Measurements from ENCODE around the gene IGF1. TPM values are rescaled to one million over a fixed set of nuclear protein-coding genes. Genes with fewer than 3 reads are reported as not detected.

Gene IGF1
- total RNA-seq, 1 experiment from 2014 or later = 0.17 TPM

DNA sequence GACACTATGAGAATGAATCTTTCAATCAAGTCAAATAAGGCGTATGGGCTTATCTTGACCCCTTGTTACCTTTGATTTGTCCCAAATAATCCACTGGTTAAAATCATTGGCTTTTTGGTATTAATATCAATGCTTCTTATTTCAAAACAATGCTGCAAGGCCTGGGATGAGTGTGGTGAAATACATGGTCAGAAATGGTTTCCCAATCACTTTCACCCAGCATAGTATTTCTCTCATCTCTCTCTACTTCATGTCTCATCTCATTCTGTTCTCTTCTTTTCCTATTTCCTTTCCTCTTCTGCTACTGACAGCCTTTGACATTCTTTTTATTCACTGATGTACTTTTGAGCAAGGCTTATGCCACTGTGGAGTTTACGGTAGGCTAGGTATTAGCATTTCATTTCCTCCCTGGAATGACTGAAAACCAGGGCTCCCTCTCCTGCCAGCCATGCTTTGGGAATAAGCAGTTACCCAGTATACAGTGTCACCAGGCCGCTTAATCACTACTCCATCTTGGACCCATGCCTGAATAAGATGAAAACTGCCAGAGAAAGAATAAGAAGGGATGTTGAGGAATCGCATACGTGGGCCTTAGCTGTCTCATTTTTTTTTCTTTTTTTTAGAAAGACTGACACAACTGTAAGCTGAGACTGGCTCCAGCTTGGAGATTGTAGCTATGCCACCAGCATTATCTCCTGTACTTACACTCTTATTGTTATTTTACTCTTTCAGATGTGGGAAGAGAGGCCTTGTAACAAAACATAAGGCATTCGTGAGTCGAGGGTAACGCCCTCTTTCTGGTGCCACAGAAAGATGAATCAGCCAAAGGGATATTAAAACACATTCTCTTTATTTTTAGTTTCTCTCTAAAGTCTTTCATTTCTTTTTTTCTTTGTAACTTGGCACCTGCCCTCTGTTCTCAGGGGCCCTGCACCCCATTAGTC is 53.5 kb downstream of the IGF1 start:
- DNase-seq (ENCODE audit: low spot score) = no peak

DNA sequence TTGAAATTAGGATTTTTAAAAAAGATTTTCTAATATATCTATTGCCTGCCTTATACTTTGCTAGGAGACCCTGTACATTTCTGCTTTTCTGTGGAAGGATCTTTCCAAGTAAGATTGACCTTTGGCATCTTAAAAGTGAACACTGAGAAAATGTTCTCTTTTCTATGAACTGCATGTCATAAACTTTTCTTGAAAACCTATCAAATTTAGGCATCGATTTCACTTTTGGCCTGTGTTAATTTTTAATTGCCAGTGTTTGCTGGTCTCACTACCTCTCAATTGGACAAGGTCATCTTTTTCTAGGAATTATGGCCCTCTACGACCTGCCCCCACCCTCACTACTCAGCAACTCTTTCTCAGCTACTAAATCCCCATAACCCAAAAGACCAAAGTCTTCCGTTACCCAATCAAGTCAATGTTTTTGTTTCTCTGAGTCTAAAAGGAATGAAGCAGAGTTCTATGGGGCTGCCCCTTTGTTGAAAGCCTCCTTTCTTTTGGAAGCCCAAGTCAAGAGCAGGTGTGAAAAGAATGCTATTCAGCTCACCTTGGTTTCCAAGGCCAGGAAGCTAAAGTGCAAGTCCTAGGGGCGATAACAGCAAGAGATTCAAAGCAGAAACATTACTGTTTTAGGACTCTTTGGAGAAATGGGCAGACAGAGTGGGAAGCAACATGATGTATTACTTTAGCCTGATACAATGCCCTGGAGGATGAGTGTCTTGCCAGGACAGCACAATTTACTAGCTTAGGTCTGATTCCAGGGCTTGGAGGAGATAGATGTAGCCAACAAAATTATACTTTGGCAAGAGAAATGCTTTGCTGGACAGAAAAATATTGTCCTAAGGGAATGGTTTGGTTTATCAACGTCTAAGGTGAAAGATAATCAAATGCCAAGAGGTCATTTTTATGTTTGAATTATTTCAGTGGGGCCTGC is 55.0 kb downstream of the IGF1 start:
- DNase-seq (ENCODE audit: low spot score) = no peak

DNA sequence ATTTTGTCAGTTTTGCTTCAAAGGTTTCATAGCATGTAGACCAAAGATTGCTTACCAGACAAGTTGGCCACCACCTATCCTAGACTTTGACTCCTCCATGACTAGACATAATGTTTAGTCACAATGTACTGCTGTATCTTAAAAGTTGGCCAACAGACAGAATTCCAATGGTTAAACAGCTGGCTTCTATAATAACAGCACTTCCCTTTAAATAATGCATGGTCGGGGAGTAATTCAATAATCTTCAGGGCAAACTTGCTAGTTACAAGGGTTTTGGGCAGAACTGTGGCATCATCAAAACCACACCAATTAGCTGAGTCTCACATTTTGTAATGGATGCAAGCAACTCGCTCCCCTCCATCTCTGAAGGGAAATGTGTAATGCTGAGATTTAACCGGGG is 56.9 kb downstream of the IGF1 start:
- DNase-seq (ENCODE audit: low spot score) = no peak

DNA sequence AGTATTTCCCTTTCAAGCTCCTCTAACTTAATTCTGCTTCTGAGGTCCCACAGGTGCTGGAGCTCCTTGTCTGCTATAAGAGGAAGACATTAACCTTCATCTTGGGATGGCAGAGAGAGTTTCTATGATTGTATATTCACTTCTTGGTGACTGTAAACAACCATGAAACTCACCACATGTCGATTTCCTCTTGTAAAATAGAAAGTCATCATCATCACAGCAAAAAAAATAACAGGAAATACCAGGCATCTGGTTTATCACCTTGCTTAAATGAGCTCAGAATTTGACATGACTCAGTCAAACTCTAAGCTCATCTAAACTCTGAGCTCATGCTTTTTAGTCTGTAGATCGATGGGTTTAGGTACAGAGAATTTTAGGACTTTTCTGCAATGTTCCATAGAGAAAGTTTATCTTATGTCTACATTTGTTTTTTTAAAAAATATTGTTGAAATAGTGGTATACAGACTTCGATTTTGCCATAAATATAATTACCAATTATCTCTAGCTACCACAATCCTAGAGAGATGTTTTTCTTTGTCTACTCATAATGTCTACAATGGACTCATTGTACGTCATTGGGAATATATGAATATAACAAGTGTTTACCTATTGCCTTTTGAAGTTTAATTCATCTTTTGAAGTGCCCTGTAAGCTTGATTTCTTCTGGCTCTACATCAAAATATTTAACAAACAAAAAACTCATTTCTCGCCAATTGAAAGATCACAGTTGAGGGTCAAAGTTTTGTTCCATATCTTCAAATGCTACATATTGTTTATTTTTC is 58.4 kb downstream of the IGF1 start:
- DNase-seq (ENCODE audit: low spot score) = no peak

DNA sequence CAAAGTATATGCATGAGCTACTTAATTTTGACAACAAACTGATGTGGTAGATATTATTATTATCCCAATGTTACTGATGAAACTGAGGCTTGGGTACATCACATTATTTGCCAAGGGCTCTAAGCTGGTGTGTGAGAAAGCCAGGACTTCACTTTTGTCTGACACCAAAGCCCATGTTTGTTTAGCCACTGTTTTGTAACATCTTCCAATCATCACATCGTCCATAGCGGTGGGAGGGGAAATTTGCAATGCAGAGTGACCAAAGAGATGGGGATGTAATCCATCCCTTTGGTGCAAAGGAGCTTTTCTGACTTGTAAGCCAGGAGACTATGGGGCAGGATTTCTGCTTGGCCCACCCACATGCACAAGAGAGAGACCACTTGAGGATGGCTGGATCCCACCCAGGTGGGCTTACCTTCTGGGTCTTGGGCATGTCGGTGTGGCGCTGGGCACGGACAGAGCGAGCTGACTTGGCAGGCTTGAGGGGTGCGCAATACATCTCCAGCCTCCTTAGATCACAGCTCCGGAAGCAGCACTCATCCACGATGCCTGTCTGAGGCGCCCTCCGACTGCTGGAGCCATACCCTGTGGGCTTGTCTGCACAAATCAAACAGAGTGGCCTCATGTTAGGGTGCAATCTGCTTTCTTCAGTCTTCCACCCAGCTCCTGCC is 61.1 kb downstream of the IGF1 start:
- no peak for DNase-seq (ENCODE audit: low spot score)

DNA sequence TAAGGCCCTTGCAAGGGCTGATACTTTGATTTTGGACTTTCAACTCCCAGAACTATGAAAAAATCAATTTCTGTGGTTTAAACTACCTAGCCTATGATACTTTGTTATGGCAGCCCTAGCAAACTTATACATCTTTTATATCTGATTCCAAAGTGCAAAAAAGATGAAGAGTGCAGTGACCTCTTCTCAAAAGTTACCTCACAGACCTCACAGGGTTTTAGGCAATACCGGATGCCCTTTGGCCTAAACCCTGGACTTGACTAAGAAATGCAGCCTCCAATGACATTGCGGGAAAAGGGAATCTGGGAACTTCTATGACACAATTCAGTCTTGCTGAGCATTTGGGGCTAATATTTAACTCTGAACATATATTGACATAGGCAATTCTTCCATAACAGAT is 63.3 kb downstream of the IGF1 start:
- no peak for DNase-seq (ENCODE audit: low spot score)

DNA sequence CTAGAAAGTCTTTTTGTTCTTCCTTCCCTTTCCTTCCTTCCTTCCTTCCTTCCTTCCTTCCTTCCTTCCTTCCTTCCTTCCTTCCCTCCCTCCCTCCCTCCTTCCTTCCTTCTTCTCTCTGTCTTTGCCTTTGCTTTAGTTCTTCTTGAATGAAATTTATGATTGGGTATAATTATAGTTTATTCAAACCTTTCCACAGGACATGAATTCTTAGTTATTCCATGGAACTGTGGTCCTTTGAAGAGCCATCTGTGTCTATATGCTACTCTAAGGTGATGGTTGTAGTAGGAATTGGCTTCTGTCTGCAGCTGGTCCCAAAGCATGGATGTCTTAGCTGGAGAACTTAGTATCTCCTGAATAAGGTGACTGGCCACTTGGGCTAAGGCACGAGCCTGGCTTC is 64.8 kb downstream of the IGF1 start:
- DNase-seq (ENCODE audit: low spot score) = no peak

DNA sequence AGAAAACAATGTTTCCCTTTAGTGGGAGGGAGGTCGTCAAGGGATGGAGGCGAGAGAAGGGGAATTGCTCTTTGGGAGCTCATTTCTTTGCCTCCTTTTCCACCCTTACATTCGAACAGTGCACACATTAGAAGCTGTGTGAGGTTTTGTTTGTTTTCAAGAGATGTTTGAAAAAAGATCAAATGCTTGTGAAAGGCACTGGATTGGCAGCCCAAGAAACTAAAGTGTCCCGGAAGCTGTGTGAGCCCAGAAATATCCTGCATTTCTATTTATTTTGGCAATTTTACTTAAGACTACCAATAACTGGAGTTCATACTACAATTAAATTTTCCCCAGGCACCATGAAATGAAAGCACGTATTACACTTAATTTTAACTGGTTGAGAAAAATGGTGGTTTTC is 67.0 kb downstream of the IGF1 start:
- no peak for DNase-seq (ENCODE audit: low spot score)

DNA sequence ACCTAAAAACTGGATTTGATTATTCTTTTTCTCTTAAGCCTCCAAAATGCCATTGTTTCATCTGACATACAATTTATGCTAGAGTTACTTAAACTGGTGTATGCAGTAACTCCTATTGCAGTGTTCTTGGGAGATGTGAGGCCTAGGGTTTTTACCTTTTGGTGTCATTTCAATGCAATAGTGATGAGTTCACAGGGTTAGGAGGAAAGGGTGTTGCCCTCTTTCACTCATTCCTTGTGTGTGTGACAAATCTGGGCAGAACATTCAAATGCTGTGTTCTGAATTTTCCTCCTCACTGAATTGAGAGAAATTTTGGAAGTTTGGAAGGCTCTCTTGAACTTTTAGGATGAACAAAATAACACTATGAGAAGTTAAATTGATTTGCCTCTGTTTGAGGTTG is 69.9 kb downstream of the IGF1 start:
- no peak for DNase-seq (ENCODE audit: low spot score)

DNA sequence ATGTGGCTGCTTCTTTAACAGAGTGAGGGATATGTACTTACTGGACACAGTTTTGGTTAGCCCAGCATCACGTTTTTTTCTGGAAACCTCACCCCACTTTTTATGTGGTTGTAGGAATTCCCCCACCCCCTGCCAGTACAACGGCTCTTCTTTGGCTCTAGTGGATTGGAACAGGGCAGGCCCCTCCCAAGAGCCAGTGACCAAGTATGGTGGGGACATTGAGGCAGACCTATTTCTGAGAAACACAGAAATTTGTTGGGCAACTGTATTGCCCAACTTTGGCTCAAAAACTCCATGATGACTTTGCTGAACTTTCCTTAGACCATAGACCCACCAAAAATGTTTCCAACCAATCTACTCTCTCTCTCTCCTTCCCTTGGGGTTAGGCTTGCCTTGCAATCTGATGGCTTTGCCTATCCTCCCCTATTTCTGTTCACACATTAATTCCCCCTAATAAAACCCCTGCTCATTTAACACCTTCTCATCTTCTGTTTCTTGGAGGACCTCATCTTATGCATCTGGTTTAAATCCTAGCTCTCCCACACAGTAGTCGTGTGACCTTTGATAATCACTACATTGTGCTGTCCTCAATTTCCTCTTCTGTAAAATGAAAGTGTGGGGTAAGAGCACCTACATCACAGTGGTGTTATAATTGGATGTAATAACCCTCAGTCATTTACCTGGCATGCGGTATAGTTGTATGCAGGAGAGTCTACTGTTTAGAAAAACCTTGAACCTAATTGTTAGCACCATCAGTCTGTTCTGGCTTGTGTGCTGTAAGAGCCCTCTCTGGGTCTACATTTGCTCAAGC is 71.7 kb downstream of the IGF1 start:
- no peak for DNase-seq (ENCODE audit: low spot score)

DNA sequence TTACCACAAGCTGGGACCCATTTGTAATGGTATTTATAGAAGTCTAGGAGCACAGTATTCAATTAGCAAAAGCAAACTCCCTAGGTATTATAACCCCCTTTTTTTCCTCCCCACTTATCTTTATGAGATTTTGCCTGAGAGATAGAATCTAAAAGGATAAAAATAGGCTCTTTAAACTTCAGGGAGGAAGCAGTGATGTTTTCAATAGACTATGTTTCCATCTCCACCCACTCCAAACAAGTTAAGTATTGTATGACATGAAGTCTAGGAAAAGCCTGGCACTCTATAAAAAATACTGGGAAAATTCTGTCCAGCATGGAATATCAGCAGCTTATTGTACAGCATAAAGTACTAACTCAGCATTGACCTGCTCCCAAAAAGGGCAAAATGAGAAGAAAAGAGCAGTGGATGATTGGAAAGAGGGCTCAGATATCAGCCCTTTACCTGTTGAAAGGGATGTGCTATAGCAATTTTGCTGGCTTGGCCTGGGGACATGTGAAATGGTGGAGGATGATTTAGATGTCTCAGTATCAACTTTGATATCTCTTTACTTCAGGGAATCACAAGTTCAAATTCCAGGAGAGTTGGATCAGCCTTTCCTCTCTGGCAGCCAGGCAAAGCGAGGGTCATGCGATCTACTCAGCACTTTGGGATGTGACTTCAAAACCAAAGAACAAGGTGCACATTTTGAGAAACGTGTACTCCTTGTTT is 72.4 kb downstream of the IGF1 start:
- DNase-seq (ENCODE audit: low spot score) = no peak

DNA sequence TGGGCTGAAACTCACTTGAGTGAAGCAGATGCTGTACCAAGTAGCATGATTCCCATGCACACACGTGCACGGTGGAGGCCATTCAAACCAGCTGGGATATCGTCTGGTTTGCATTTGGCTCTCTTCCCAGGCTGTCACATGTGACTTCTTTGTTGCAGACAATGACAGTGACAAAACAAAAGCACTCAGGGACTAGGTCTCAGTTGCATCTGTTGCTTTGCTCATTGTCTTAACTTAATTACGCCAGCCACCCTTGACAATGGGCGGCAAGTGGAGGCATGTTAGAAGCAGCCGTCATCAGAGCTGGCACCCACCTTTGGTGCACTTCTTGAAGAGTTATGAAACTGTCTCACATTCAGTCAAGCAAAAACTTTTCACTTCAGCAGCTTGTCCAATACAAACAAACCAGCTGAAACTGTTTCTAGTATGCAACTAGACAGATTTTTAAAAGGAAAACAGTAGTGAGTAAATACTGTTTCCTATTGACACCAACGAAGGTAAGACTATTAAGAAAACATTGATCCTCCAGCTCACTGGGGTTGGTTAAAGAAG is 74.3 kb downstream of the IGF1 start:
- peak; percentile 28 for DNase-seq (ENCODE audit: low spot score)

DNA sequence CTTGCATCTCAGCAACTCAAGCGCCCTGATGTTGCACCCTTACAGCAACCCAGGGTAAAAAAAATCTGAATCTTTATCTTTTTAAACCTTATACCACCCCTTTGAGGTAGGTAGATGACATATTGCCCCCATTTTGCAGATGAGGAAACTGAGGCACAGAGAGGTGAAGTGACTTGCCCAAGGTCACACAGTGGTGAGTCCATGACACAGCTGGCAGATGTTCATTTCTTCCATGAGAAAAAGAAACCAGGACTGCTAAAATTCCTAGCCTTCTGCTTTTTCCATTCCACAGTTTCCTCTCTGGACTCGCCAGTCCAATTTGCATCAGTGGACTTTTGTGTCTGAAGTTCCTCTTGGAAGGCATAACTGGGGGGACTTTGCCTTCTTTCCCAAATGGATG is 79.3 kb downstream of the IGF1 start:
- DNase-seq (ENCODE audit: low spot score) = no peak

DNA sequence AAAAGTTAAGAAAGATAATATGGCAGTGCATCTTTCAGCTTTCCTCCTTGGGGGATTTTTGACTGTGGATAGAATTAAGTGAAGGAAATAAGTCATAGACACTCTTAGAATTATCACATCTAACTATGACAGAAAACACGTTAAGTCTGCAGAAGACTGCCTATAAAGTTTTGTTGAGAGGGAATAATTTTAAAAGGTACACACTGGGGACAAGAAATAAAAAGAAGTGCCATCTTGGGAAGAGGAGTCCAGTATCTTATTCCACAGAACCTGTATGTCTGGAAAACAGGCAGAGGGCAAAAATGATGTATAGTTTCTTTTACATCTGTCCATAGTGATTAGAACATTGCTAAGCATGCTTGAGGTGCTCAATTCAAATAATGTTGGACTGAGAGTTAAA is 80.7 kb downstream of the IGF1 start:
- DNase-seq (ENCODE audit: low spot score) = no peak

DNA sequence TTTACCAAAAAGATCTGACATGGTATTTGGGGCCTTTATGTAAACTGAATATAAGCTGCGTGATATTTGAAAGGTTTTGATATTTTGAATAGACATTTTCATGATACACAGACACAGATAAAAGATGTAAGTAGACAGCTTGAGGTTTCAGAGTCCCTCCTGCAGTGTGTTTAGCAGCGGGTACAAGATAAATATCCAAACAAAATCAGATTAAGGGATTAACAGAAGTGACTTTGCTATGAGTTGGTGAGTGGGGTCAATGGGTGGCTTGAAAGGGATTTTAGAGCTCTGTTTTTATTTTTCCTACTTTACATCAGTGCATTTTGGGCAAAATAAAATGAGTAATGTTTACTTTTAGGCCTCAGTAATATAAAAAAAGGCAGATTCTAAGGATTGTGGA is 84.1 kb downstream of the IGF1 start:
- no peak for DNase-seq (ENCODE audit: low spot score)

DNA sequence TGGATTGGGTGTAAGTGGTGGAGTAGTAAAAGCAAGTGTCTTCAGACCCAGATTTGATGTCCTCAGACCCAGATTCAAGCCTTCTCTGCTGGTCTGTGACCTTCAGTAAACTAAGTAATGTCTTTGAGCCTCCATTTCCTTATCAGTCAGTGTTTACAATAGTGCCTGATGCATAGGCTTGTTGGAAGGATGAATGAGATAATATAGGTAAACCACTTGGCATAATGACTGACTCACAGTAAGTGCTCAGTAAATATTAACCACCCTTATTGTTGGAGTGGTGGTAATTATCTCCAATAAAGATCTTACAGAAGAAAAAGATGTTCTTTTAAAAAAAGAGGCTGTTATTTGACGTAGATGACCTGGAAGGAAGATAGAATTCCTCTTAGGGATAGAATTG is 86.2 kb downstream of the IGF1 start:
- DNase-seq (ENCODE audit: low spot score) = no peak

DNA sequence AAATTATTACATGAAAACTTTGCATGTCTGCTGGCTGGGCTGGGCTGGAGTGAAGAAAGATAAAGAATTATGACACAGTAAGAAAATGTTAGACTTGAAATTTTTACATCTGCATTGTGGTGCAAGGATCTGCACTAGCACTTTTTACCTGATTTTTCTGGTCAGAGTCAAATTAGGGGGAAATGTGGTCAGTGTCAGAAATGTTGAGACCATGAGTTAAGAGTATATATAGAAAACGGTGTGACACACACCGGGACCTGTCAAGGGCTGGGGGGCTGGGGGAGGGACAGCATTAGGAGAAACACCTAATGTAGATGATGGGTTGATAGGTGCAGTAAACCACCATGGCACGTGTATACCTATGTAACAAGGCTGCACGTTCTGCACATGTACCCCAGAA is 90.3 kb downstream of the IGF1 start:
- no peak for DNase-seq (ENCODE audit: low spot score)

DNA sequence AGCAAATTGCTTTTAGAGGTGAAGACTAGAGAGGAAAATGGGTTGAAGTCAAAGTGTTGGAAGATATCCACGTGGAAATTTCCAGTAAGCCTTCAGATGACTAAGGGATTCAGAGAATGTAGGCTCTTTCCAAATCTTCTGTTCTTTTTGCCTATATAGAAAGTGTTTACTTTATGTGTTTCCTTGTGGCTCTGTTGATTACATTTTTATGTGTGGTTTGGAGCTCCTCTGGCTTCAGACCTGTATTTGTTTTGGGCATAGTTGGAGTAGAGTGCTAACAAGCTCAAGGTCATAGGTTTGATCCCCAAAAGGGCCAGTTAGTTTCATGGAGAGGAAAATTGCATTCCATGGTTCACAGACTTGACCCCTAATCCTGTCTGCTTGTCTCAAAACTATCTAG is 91.9 kb downstream of the IGF1 start:
- DNase-seq (ENCODE audit: low spot score) = peak; percentile 25

DNA sequence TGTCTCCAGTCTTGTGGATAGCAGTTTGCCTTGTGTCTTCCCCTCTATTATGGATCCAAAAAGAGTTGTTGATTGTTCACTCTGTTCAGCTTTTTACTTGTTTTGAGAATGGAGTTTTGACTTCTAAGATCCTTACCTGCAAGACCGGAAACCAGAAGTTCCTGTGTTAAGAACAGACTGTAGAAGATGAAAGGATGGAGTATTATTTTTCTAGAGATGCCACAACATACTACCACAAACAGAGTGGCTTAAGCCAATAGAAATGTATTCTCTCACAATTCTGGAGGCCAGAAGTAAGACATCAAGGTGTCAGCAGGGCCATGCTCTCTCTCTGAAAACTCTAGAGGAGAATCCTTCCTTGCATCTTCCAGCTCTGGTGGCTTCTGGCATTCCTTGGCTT is 95.0 kb downstream of the IGF1 start:
- no peak for DNase-seq (ENCODE audit: low spot score)
